Neural cell (in vitro differentiated cells): ENCODE results near the gene LRCH2.

ENCODE experiments used
- CTCF ChIP-seq: fragments of 450-650 bp; IDR thresholded peaks from 2 replicates; pipeline ENCODE4 v1.5.1; 2014; ENCODE audit warnings: antibody characterized with exemption, mild to moderate bottlenecking, moderate library complexity; ENCODE audit not compliant: poor library complexity, severe bottlenecking
- EP300 ChIP-seq: fragments of 450-650 bp; conservative IDR thresholded peaks from 2 replicates; pipeline ENCODE4 v1.6.1; 2014; ENCODE audit warnings: antibody characterized with exemption, mild to moderate bottlenecking, moderate library complexity; ENCODE audit not compliant: poor library complexity, severe bottlenecking
- EZH2 ChIP-seq: fragments of 200-600, 300-800 bp; shearing (Covaris generic), sonication (generic); IDR thresholded peaks from 2 replicates; pipeline ENCODE4 v1.6.1; 2014; ENCODE audit warnings: antibody characterized with exemption, low read length, borderline replicate concordance, mild to moderate bottlenecking; ENCODE audit not compliant: insufficient read depth, poor library complexity, severe bottlenecking
- MXI1 ChIP-seq: fragments of 450-650 bp; conservative IDR thresholded peaks from 2 replicates; pipeline ENCODE4 v1.6.1; 2014; ENCODE audit warnings: antibody characterized with exemption, mild to moderate bottlenecking; ENCODE audit not compliant: poor library complexity, severe bottlenecking
- RAD21 ChIP-seq: fragments of 450-650 bp; conservative IDR thresholded peaks from 2 replicates; pipeline ENCODE4 v1.6.1; 2014; ENCODE audit warnings: antibody characterized with exemption, mild to moderate bottlenecking, moderate library complexity
- REST ChIP-seq: IDR thresholded peaks from 2 replicates; pipeline ENCODE4 v1.6.1; 2012; ENCODE audit warnings: borderline replicate concordance
- TAF1 ChIP-seq: IDR thresholded peaks from 2 replicates; pipeline ENCODE4 v1.6.1; 2012; ENCODE audit warnings: low read depth

- no peak for TF ChIP-seq EZH2
- TF ChIP-seq RAD21 = no peak
- TF ChIP-seq REST = no peak
- no peak for TF ChIP-seq CTCF
- TF ChIP-seq MXI1 = no peak
- TF ChIP-seq TAF1 = no peak
- TF ChIP-seq EP300 = no peak
These were observed 41.6 kb downstream of the LRCH2 start for GRCh38 chrX:115192244-115192700.
